HG03521 (cell line): ENCODE measurements around the gene CCDC141.
"Not testable (repeated sequence)": the region's sequence is repeated elsewhere in the genome, so short reads cannot be mapped to it uniquely, and the experiment has no call there.

ENCODE experiments used
- ATAC-seq: cut with Tn5 transposase; IDR thresholded peaks from one replicate; pipeline ENCODE4 v1.9.1; 2021; ENCODE audit warnings: mild to moderate bottlenecking, moderate library complexity; ENCODE audit not compliant: unreplicated experiment

The CCDC141 gene

GRCh38 chr2:179037807-179038206 is 12.1 kb downstream of the CCDC141 start:
- ATAC-seq = peak; percentile 51

GRCh38 chr2:179036353-179036905 is 13.5 kb downstream of the CCDC141 start:
- no peak for ATAC-seq

GRCh38 chr2:179031731-179032408 is 18.1 kb downstream of the CCDC141 start:
- ATAC-seq = peak; percentile 94

- ATAC-seq = no peak
These were observed 25.5 kb downstream of the CCDC141 start for GRCh38 chr2:179024445-179024844.

GRCh38 chr2:179022685-179023084 is 27.3 kb downstream of the CCDC141 start:
- ATAC-seq = no peak

GRCh38 chr2:179021258-179021657 is 28.7 kb downstream of the CCDC141 start:
- peak; percentile 63 for ATAC-seq

- ATAC-seq = peak; percentile 61
These were observed 29.7 kb downstream of the CCDC141 start for GRCh38 chr2:179020156-179020750.

GRCh38 chr2:179019260-179019659 is 30.7 kb downstream of the CCDC141 start:
- ATAC-seq = no peak

GRCh38 chr2:179017773-179018357 is 32.1 kb downstream of the CCDC141 start:
- ATAC-seq = no peak

GRCh38 chr2:179014189-179014588 is 35.7 kb downstream of the CCDC141 start:
- not testable (repeated sequence) for ATAC-seq

GRCh38 chr2:179005976-179006375 is 44.0 kb downstream of the CCDC141 start:
- ATAC-seq = no peak

- no peak for ATAC-seq
These were observed 50.5 kb downstream of the CCDC141 start for GRCh38 chr2:178999476-178999875.

- no peak for ATAC-seq
These were observed 51.4 kb downstream of the CCDC141 start for GRCh38 chr2:178998539-178998938.

GRCh38 chr2:178997477-178997876 is 52.5 kb downstream of the CCDC141 start:
- no peak for ATAC-seq

GRCh38 chr2:178997067-178997466 is 52.9 kb downstream of the CCDC141 start:
- ATAC-seq = no peak

- ATAC-seq = no peak
These were observed 55.7 kb downstream of the CCDC141 start for GRCh38 chr2:178994264-178994663.

- ATAC-seq = no peak
These were observed 56.1 kb downstream of the CCDC141 start for GRCh38 chr2:178993788-178994187.

GRCh38 chr2:178992719-178993118 is 57.2 kb downstream of the CCDC141 start:
- ATAC-seq = not testable (repeated sequence)

GRCh38 chr2:178990533-178991241 is 59.2 kb downstream of the CCDC141 start:
- ATAC-seq = peak; percentile 73

GRCh38 chr2:178989424-178989823 is 60.5 kb downstream of the CCDC141 start:
- not testable (repeated sequence) for ATAC-seq

- not testable (repeated sequence) for ATAC-seq
These were observed 67.3 kb downstream of the CCDC141 start for GRCh38 chr2:178982652-178983051.
